ENCODE data around the gene CEP57. TPM values are rescaled to one million over a fixed set of nuclear protein-coding genes. Genes with fewer than 3 reads are reported as not detected.
"Not testable (repeated sequence)": the region's sequence is repeated elsewhere in the genome, so short reads cannot be mapped to it uniquely, and the experiment has no call there.

CEP57 gene
- total RNA-seq, 1 donor from 2014 or later: 77.7 TPM

DNA sequence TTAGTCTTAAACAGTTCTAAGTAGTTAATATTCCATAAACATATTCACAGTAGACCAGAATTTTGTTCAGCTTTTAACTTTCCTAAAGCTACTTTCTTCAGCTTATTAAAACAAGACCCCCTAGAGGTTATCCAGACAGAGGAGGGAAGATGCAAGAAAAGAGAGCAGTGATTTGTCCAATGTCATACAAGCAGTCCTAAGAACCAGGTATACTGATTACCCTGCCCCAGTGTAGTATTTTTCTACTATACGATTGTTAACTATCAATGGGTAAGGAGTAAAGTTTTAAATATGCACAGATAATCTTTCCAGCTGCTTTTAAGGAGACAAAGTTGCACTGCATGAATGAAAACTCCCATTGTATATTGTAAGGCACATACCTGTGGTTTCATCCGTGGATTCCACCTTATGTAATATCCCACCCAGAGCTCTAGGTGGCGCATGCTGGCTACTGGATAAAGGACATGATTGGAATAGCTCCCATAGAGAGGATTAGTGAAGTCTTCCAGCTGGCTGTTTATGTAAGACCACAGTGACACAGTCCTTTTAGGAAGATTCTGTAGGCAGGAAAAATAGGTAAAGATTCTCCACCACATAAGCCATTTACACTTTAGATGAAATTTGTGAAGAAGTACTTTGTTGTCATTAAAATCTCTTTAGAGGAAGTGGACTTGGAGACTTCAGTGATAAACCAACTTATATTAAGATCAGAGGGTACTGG lies 45.6 kb downstream of the CEP57 start:
- peak; percentile 29 for DNase-seq (ENCODE audit: low spot score)
- H3K36me3 Mint-ChIP-seq (ENCODE audit: low read depth): peaks cover 31% of the 10 kb centered on the region
- H3K4me3 Mint-ChIP-seq: no peak overlapping the region
- H3K9me3 Mint-ChIP-seq: no peaks in the 10 kb centered on the region
- no peaks in the 10 kb centered on the region for H3K4me1 Mint-ChIP-seq (ENCODE audit: low read depth)
- peak overlapping the region; percentile 0 for H3K27ac Mint-ChIP-seq
- intact Hi-C loops (cut with micrococcal nuclease): loop anchor here (1.0 to 10.0 kb wide), 7 partner anchors 131 to 685 kb away; partner anchors contain the start of gene MAML2
- no peaks in the 10 kb centered on the region for H3K27me3 Mint-ChIP-seq (ENCODE audit: insufficient read depth)

DNA sequence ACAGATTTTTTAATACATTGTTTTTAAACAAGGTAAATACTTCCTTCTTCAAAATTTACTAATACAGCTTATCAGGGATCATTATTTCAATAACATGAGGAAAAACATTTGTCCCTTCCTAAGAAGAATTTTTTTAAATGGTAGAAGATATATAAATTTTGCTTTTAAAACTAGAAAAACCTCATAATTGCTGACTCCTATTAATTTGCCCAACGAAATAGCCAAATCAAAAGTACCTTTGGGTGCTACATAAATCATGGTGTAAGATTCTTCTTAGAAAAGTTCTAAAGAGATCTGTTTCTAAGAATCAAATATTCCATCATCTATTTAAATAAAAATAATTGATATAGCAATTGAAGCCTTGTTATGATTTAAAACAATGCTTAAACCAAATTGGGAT lies 54.9 kb downstream of the CEP57 start:
- Mint-ChIP-seq H3K27ac (no peak overlapping the region), H3K4me1 (ENCODE audit: low read depth) (no peaks in the 10 kb centered on the region), H3K4me3 (no peak overlapping the region), H3K27me3 (ENCODE audit: insufficient read depth) (no peaks in the 10 kb centered on the region), H3K36me3 (ENCODE audit: low read depth) (peaks cover 16% of the 10 kb centered on the region), H3K9me3 (no peaks in the 10 kb centered on the region)
- intact Hi-C loops (cut with micrococcal nuclease): no loop called here
- no peak for DNase-seq (ENCODE audit: low spot score)

DNA sequence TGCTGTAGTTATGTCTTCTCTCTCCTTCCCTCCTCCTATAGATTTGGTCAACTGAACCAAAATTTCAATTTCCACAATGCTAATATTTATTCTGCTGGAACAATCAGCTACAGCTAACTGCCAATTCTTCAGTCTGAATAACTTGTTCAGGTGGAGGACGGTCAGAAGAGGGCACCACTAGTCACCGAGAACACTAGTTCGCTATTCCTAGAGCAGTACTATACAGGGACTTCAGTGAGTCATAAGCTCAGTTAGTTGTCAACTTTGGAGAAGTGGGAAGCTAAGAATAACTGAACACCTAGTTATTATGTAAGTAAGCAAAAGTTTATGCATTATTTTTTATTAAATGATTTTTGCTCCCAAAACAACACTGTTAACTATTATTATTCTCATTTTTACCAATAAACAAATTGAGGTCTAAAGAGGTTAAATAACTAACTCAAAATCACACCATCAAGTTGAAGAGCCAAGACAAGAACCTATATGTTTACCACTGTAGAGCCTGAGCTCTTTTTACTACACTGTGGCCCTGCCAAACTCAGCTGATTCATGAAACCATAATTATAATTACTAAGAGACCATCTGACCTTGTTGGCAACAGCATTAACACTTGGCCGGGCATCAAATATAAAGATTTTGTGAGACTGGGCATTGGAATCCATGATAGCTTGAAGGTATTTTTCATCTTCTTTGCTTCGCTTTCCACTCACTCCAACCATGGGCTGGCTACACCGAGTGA lies 59.0 kb downstream of the CEP57 start:
- Mint-ChIP-seq H3K4me1 (ENCODE audit: low read depth) (no peaks in the 10 kb centered on the region), H3K27me3 (ENCODE audit: insufficient read depth) (no peaks in the 10 kb centered on the region), H3K36me3 (ENCODE audit: low read depth) (peaks cover 14% of the 10 kb centered on the region), H3K9me3 (no peaks in the 10 kb centered on the region), H3K4me3 (no peak overlapping the region), H3K27ac (no peak overlapping the region)
- DNase-seq (ENCODE audit: low spot score): no peak
- intact Hi-C loops (cut with micrococcal nuclease): loop anchor here (1.0 kb wide), 1 partner anchor 544 kb away; no protein-coding TSS in a partner anchor

- DNase-seq (ENCODE audit: low spot score): no peak
- Mint-ChIP-seq H3K27ac (no peak overlapping the region), H3K4me3 (no peak overlapping the region), H3K27me3 (ENCODE audit: insufficient read depth) (no peaks in the 10 kb centered on the region), H3K9me3 (no peaks in the 10 kb centered on the region), H3K36me3 (ENCODE audit: low read depth) (peaks cover 8% of the 10 kb centered on the region), H3K4me1 (ENCODE audit: low read depth) (no peaks in the 10 kb centered on the region)
- intact Hi-C loops (cut with micrococcal nuclease): no loop called here
These were observed 59.8 kb downstream of the CEP57 start for GRCh38 chr11:95850137-95850536.

- Mint-ChIP-seq H3K27me3 (ENCODE audit: insufficient read depth) (no peaks in the 10 kb centered on the region), H3K4me3 (no peak overlapping the region), H3K9me3 (no peaks in the 10 kb centered on the region), H3K36me3 (ENCODE audit: low read depth) (peaks cover 15% of the 10 kb centered on the region), H3K4me1 (ENCODE audit: low read depth) (no peaks in the 10 kb centered on the region), H3K27ac (no peak overlapping the region)
- no peak for DNase-seq (ENCODE audit: low spot score)
- intact Hi-C loops (cut with micrococcal nuclease): no loop called here
These were observed 62.8 kb downstream of the CEP57 start for GRCh38 chr11:95853138-95853537.

GRCh38 chr11:95853862-95854261 lies 63.6 kb downstream of the CEP57 start:
- Mint-ChIP-seq H3K4me3 (no peak overlapping the region), H3K27me3 (ENCODE audit: insufficient read depth) (no peaks in the 10 kb centered on the region), H3K9me3 (no peaks in the 10 kb centered on the region), H3K4me1 (ENCODE audit: low read depth) (no peaks in the 10 kb centered on the region), H3K27ac (no peak overlapping the region), H3K36me3 (ENCODE audit: low read depth) (peaks cover 11% of the 10 kb centered on the region)
- no peak for DNase-seq (ENCODE audit: low spot score)
- intact Hi-C loops (cut with micrococcal nuclease): no loop called here

DNA sequence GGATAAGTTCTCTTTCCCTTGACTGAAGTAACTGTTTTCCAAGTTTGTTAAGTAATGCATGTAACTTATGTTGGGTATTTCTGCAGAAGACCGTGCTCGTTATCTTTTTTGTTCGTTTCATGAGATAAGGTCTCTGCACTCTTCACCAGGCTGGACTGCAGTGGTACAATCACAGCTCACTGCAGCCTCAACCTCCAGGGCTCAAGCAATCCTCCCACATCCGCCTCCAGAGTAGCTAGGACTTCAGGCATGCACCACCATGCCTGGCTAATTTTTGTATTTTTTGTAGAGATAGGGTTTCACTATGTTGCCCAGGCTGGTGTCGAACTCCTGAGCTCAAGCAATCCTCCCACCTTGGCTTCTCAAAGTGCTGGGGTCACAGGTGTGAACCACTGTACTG lies 64.1 kb downstream of the CEP57 start:
- H3K27ac Mint-ChIP-seq; DNase-seq (ENCODE audit: low spot score); H3K27me3 Mint-ChIP-seq (ENCODE audit: insufficient read depth); H3K9me3 Mint-ChIP-seq; H3K4me3 Mint-ChIP-seq; H3K4me1 Mint-ChIP-seq (ENCODE audit: low read depth); intact Hi-C loops (cut with micrococcal nuclease): not testable (repeated sequence)
- peaks cover 11% of the 10 kb centered on the region for H3K36me3 Mint-ChIP-seq (ENCODE audit: low read depth)

GRCh38 chr11:95860024-95860423 lies 69.7 kb downstream of the CEP57 start:
- H3K27me3 Mint-ChIP-seq (ENCODE audit: insufficient read depth); H3K4me1 Mint-ChIP-seq (ENCODE audit: low read depth); intact Hi-C loops (cut with micrococcal nuclease); H3K4me3 Mint-ChIP-seq; H3K27ac Mint-ChIP-seq; DNase-seq (ENCODE audit: low spot score); H3K9me3 Mint-ChIP-seq: not testable (repeated sequence)
- H3K36me3 Mint-ChIP-seq (ENCODE audit: low read depth): peaks cover 13% of the 10 kb centered on the region

DNA sequence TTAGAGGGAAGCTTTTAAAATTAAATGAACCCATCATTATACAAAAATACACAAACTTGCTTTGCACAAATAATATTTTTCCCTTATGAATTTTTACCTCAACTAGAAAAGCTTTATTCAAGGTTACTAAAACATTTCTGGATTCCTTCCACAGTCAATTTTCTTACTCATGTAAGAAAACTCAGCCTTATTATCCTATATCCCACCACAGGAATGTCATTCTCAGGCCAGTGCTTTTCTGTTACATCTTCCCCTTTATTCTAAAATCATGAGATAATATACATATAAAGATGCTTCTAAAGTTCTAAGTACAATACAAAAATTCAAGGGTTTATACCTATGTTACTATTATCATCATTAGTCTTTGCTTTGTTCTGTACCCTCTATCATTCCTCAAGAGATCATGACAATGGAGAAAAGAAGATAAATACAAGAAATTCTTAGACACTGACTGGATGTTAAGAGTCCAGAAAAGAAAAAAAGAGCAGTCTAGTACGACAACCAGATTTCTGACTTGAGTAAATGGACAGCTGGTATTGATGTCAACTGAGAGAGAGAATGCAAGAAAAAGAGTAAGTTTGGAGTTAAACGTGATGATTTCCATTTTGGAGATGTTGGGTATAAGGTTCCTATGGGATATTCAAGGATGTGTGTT lies 73.3 kb downstream of the CEP57 start:
- no peak overlapping the region for H3K27ac Mint-ChIP-seq
- peaks cover 4% of the 10 kb centered on the region for H3K36me3 Mint-ChIP-seq (ENCODE audit: low read depth)
- H3K27me3 Mint-ChIP-seq (ENCODE audit: insufficient read depth): no peaks in the 10 kb centered on the region

GRCh38 chr11:95867105-95867504 lies 76.8 kb downstream of the CEP57 start:
- H3K4me1 Mint-ChIP-seq (ENCODE audit: low read depth): no peaks in the 10 kb centered on the region
- intact Hi-C loops (cut with micrococcal nuclease): no loop called here
- H3K36me3 Mint-ChIP-seq (ENCODE audit: low read depth): peaks cover 2% of the 10 kb centered on the region
- no peaks in the 10 kb centered on the region for H3K9me3 Mint-ChIP-seq
- DNase-seq (ENCODE audit: low spot score): no peak
- no peak overlapping the region for H3K27ac Mint-ChIP-seq
- H3K27me3 Mint-ChIP-seq (ENCODE audit: insufficient read depth): no peaks in the 10 kb centered on the region
- H3K4me3 Mint-ChIP-seq: no peak overlapping the region

More for the DNA sequence above, 73.3 kb downstream of the CEP57 start:
- intact Hi-C loops (cut with micrococcal nuclease): no loop called here
- Mint-ChIP-seq H3K9me3 (no peaks in the 10 kb centered on the region), H3K4me3 (no peak overlapping the region), H3K4me1 (ENCODE audit: low read depth) (no peaks in the 10 kb centered on the region)
- DNase-seq (ENCODE audit: low spot score): no peak

DNA sequence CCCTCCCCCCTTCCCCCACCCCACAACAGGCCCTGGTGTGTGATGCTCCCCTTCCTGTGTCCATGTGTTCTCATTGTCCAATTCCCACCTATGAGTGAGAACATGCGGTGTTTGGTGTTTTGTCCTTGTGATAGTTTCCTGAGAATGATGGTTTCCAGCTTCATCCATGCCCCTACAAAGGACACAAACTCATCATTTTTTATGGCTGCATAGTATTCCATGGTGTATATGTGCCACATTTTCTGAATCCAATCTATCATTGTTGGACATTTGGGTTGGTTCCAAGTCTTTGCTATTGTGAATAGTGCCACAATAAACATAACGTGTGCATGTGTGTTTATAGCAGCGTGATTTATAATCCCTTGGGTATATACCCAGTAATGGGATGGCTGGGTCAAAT lies 80.6 kb downstream of the CEP57 start:
- DNase-seq (ENCODE audit: low spot score); intact Hi-C loops (cut with micrococcal nuclease); H3K4me1 Mint-ChIP-seq (ENCODE audit: low read depth); H3K9me3 Mint-ChIP-seq; H3K27me3 Mint-ChIP-seq (ENCODE audit: insufficient read depth); H3K4me3 Mint-ChIP-seq; H3K27ac Mint-ChIP-seq; H3K36me3 Mint-ChIP-seq (ENCODE audit: low read depth): not testable (repeated sequence)

DNA sequence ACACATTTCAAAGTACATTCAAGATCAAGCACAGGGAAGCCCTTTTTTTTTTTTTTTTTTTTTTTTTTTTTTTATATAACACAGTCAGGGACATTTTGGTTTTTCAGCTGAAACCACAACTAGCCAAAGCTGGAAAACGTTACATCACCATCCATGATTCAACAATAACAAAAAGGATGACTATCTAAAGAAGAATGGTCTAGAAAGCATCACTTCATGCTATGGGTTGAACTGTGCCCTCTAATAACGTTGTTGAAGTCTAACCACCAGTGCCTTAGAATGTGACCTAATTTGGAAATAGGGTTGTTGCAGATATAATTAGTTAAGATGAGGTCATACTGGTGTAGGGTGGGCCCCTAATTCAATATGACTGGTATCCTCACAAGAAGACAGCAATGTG lies 87.0 kb downstream of the CEP57 start:
- peaks cover 5% of the 10 kb centered on the region for H3K4me1 Mint-ChIP-seq (ENCODE audit: low read depth)
- peaks cover 10% of the 10 kb centered on the region for H3K36me3 Mint-ChIP-seq (ENCODE audit: low read depth)
- H3K27ac Mint-ChIP-seq: no peak overlapping the region
- no peak for DNase-seq (ENCODE audit: low spot score)
- no peak overlapping the region for H3K4me3 Mint-ChIP-seq
- peaks cover 4% of the 10 kb centered on the region for H3K9me3 Mint-ChIP-seq
- H3K27me3 Mint-ChIP-seq (ENCODE audit: insufficient read depth): no peaks in the 10 kb centered on the region
- intact Hi-C loops (cut with micrococcal nuclease): loop anchor here (5.0 kb wide), 1 partner anchor 45 kb away; the partner anchor contains the start of gene MTMR2
